GM18511 (cell line): ENCODE data around the gene COL21A1.

Experiments used
- ATAC-seq: cut with Tn5 transposase; IDR thresholded peaks from one replicate; pipeline ENCODE4 v1.9.1; 2021; ENCODE audit warnings: mild to moderate bottlenecking, moderate library complexity; ENCODE audit not compliant: unreplicated experiment

COL21A1 gene

DNA sequence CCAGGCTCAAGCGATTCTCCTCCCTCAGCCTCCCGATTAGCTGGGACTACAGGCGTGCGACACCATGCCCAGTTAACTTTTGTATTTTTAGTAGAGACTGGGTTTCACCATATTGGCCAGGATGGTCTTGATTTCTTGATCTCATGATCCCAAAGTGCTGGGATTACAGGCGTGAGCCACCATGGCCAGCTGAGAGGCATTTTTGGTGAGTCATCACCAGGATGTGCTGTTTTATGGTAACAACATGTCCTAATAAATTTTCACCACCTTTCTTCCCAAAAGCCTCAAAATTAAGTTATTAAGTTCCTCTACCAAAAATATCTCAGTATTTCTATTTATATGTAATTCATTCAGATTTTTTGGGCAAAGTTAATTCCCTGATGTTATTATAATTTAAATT, 53.5 kb downstream of the COL21A1 start:
- ATAC-seq: no peak

DNA sequence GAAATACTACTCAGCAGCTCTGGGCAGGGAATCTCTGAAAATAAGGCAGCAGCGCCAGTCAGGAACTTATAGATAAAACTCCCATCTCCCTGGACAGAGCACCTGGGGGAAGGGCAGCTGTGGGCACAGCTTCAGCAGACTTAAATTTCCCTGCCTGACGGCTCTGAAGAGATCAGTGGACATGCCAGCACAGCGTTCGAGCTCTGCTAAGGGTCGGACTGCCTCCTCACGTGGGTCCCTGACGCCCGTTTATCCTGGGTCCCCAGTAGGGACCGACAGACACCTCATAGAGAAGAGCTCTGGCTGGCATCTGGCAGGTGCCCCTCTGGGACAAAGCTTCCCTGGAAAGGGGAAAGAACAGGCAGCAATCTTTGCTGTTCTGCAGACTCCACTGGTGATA, 59.0 kb downstream of the COL21A1 start:
- no peak for ATAC-seq

DNA sequence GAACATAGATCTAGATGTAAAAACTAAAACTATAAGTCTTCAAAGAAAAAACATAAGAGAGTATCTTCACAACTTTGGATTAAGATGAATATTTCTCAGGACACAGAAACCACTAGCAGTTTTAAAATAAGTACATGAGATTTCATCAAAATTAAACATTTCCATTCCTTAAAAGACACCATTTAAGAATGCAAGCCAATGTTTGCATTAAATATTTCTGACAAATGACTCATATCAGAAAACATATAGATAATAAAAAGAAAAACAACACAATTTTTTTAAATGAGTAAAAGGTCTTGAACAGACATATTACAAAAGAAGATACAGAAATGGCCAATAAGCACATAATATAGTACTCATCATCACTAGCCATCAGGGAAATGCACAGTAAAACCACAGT, 59.7 kb downstream of the COL21A1 start:
- ATAC-seq: no peak

DNA sequence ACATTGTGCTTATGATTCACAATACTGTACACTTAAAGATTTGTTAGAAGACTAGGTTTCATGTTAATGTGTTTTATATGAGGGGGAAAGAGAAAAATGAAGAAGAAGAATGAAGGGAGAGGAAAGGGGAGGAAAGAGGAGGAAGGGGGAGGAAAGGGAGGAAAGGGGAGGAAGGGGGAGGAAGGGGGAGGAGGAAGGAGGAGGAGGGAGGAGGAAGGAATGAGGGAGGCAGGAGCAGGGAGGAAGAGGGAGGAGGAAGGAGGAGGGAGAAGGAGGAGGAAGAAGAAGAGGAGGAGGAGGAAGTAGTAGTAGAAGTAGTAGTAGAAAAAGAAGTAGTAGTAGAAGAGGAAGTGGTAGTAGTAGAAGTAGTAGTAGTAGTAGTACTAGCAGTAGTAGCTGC, 70.6 kb downstream of the COL21A1 start:
- ATAC-seq: no peak

DNA sequence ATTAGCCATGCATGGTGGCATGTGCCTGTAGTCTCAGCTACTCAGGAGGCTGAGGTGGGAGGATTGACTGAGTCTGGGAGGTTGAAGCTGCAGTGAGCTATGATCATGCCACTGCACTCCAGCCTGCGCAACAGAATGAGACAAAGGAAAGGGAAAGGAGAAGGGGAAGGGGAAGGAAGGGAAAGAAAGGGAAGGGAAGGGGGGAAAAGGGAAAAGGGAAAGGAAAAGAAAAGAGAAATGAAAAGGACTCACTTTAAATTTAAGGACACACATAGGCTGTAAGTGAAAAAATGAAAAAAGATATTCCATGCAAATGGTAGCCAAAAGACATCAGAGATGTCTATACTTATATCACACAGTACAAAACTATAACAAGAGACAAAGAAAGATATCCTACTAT, 74.2 kb downstream of the COL21A1 start:
- ATAC-seq: no peak

DNA sequence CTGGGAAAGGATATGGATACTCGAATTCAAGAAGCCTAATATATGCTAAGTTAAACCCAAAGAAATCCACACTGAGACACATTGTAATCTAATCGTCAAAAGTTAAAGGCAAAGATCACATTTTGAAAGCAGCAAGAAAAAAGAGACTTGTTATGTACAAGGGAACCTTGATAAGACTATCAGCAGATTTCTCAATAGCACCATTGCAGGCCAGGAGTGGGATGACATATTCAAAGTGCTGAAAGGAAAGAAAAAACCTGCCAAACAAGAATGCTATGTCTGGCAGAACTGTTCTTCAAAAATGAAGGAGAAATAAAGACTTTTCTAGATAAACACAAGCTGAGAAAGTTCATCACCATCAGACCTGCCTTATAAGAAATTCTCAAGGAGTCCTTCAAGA, 75.2 kb downstream of the COL21A1 start:
- ATAC-seq: no peak

DNA sequence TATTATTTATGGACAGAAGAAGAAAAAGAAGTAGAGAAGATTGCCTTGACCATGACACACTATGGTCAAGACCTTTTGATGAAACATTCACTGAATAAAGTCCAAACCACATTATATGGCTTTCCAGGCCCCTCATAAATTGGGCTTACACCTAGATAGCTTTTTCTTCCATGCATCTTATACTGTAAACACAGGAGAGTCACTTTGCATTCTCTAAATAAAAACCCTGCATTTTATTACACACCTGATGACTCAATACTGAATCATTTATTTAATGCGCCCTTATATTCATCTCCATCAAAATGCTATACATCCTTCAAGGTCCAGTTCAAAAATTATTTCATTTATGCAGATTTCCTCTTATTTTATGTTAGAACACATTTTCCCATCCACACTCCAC, 78.0 kb downstream of the COL21A1 start:
- no peak for ATAC-seq

DNA sequence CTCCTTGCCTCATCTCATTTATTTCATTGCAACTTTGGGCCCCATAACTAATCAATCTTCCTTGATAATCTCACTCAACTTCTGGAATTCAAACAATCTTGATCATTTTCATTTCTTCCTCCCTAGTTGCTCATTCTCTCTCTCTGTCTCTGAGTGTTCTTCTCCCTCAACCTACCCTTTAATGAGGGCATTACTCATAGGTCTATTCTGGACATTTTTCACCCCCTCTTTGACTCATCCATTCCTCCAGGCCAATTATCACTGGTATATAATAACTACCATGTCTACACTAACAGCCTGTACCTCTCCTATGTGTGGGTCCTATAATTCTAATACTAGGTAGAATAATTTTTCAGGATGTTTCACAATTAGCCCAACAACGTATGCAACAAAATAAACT, 78.8 kb downstream of the COL21A1 start:
- ATAC-seq: no peak

DNA sequence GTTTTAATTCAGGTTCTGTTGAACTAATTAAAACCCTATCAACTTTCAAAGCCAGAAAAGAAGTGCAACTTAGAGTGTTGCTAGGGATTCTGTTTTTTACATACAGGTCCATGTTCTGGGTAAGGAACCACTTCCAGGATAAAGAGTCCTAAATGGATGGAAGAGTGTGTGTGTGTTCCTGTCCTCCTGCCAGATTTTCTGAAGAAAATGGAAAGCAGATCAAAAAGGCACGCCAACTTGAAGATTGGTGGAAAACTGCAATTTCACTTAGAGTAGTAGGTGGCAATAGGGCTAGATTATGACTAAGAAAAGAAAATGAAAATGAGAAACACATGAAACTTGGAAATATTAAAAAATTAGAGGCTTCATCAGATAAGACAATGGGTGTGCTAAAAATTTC, 85.3 kb downstream of the COL21A1 start:
- no peak for ATAC-seq

DNA sequence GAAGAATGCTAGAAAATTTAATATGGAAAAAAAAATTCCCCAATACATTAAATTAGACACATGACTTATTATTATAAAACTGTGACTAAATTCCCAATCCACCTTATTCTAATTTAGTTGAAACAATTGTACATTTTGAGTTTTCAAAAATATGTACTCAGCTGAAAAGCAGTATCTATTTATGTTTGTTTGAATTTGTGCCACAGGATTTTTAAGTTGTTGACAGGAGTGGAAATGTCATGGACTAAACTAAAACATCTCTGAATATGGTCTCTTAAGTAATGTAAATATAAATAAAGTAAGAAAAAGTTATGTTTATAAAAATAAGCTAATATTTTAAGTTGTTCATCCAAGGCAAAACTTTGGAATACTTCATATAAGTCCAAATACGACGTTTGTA, 86.9 kb downstream of the COL21A1 start:
- no peak for ATAC-seq

DNA sequence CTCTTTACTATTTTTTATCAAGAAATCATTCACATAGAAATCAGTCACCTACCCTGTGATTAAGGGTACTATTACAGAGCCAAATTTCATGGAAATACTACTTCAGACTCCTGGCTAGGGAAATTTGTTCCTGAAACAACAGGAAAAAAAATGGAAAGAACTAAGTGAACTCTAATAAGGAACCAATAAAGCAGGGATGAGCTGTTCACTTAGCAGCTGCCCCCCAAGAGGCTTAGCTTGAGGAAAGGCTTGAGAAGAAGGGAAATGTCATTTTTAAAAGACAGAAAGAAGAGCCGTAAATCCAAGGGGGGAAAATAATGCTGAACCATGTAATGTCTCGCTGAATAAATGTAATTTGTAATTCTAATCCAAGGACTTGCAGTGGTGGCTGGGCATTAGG, 88.8 kb downstream of the COL21A1 start:
- ATAC-seq: no peak

DNA sequence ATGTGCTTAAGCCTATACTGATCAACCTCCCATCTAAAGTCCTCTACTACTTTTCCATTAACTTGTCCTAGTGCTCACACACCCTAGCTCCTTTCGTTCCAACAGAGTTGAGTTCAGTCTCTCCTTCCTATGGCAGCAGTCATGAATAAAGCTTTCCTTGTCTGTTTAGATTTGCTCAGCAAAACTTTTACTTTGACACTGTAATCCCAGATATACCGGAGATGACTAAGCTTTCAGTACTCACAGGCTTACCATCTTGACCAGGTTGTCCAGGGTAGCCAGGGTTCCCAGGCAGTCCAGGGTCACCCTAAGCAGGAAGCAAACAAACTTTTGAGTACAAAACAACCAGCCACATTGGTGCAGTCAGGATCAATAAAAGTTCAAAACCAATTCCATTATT, 90.7 kb downstream of the COL21A1 start:
- no peak for ATAC-seq

DNA sequence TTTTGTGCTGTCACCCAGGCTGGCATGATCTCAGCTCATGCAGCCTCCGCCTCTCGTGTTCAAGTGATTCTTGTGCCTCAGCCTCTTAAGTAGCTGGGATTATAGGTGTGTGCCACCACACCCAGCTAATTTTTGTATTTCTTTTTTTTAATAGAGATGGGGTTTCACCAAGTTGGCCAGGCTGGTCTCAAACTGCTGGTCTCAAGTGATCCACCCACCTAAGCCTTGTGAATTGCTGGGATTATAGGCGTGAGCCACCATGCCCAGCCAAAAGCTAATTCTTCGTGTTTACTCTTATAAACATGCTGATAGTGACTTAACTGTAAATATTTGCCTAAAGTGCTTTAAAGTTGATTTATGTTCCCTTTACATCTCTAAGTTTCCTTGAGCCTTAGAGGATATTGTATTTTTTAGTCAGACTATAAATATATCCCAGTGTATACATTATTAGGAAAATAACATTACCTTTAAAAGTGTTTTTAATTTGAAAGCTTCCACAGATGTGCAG, 91.7 kb downstream of the COL21A1 start:
- ATAC-seq: no peak

DNA sequence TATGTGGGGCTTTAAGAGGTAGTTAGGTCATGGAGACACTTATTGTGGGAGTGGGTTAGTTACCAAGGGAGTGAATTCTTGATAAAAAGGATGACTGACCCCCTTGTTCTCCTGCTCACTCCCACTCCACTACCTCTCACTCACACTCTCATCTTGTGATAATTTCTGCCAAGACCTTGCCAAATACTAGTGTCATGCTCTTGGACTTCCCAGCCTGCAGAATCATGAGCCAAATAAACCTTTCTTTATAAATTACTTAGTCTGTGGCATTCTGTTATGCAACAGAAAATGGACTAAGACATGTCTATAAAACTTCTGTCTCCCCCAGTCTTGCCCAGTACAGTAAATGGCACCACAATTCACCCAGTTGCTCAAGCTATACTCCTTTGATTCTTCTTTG, 93.3 kb downstream of the COL21A1 start:
- no peak for ATAC-seq

DNA sequence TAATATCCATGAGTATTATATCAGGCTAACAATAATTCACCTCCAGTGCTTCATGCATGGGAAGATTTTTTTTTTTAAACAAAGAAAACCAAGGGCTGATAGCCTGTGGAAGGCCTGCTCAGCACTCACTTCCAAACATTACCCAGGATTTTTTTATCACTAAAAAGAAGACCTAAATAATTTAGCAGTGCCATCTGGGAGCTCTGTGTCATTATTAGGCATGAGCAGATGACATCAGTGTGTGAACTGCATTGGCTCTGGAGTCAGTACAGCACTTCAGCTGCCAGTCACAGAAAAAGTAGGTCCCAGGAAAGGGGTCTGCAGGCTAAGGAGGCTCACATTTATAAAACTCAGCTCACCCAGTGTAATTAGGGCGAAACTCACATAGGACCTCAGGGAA, 94.8 kb downstream of the COL21A1 start:
- ATAC-seq: no peak

DNA sequence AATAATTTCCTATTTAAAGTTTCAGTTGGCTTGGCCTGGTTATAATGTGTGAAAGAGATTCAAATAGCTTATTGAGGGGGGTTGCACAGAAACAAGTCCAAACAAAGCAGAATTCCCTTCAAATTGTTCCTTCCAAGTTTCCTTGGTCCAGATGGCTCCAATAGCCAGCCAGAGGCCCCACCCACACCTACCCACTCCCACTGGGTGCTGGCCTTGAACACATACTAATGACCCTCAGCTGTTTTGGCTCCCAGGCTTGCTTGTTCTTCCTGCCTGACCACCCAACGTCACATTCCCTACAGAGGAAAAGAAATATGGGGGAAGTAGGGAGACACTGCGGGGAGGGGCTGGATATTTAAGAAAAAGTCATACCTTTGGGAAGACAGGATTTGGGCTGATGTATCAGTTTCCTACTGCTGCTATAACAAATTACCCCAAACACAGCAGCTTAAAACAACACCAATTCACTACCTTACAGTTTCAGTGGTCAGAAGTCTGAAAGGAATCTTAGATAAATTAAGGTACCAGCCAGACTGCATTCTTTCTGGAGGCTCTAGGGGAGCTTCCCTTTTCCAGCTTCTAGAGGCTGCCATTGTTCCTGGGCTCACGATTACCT, 95.7 kb downstream of the COL21A1 start:
- ATAC-seq: no peak

DNA sequence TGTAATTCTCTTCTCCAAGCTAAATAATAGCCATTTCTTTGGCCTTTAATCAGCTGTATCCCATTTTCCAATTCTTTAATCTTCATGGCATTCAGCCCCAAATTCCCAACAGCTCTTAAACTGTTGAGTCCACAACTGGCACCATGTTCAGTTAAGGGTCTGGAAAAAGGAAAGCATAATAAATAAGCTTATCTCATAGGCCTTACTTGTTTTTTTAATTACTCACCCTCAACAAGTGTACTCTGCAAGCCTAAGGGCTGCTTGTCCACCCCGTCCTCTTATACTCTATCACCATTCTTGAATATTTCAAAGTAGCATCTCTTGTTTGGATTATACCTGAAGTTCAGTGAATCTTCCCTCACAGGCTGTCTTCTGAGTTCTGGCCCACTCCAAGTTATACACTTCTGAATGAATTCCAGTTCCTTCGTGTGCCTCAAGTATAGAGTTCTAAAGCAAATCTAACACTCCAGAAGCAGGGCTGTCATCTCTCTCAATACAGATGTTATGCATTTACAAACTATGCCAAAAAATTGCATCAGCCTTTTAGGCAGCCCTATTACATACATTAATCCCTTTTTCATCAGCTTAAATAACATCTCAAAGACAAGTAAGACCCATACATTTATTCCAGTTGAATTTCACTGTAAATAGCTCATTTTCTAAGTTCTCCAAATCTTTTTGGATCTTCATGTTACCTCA, 98.7 kb downstream of the COL21A1 start:
- ATAC-seq: no peak

DNA sequence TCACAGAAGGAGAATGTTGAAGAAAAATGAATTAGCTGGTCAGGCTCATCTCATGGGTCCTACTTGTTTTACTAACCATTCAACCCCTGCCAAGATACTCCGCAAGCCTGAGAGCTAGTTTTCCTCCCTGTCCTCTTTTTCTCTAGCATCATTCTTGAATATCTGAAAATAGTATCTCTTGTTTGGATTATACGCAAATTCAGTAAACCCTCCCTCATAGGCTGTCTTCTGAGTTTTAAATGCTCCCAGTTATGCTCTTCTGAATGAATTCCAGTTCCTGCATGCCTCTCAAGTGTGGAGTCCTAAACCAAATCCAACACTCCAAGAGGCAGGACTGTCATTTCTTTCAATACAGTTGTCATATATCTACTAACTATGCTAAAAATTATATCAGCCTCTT, 99.6 kb downstream of the COL21A1 start:
- no peak for ATAC-seq

DNA sequence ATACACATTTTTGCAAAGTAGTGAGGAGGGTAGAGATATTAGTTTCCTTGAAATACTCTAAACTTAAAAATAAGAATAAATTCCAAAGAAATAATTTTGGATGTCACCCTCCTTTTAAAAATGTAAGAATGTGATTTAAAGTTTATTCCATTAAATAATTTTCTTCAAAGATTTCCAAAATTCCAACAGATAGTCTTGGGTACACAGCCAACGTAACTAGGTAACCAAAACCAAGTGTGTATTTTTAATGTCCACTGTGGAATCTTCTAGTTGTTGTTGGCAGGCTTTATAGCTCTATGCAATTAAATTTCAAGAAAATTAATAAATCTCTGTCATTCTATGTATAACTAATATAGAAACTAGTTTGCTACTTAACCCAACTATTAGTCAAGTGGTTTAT, 101.3 kb downstream of the COL21A1 start:
- ATAC-seq: no peak

DNA sequence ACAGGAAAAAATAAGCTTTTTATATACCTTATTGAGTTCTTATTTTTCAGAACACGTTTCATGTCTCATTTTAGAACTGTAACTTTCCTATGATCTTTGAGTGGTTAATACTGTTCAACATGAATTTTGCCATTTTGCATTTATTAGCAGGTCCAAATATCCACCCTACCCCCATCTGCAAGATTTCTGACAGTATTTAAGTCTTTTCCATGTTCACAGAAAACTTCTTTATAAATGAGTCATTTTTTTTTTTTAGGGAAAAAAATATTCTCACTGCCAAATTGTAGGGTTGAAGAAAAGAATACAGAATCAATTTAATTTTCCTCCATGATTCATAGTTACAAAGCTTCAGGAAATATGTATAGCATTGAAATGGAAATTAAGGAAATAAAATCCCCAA, 101.8 kb downstream of the COL21A1 start:
- no peak for ATAC-seq

DNA sequence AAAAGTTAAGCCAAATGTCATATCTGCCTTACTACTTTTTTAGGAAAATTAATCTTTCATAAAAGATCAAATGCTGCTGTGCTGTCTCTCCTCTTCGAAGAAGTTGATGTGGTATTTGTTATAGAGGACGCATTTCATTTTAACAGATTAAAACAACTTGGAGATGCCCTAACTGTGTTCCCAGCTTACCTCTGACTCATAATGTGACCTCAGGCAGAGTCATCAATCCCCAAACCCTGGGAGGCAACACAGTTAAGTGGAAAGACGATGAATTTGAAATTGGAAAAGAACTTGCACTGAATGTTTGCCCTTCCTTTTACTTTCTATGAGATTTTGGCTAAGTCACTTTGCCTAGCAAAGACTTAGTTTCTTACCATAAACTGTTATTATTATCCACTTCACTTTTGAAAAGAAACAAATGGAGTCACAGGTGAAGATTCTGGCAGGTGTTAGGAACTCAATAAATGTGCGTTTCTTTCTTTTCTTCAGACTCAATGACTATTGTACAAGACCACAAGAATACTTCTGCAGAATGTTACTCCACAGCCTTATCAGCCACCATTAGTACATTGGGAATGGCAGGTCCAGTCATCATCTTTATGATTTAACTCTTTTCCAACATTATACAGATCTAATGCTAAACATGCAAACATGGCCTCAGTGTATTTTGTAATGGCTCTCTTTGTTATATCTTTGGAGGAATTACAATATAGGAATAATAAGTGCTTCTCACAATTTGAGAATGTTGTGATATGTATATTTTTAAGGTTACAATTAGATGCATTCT, 102.6 kb downstream of the COL21A1 start:
- ATAC-seq: no peak

DNA sequence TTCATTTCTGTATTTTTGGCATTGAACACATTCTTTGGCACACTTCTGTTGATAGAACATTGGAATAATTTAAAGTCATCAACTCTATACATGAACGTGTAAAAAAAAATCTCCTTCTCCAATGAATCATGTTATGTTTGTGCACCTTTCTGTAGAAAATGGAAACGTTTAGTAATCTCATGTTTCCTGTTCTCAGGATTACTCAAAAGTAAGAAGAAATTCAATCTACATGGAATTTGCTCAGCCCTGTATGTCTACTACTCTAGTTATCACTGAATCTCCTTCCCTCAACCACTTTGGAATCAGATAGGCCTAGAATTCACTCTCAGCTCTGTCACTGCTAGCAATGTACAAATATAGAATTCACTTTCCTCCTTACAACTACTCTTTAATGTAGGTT, 103.6 kb downstream of the COL21A1 start:
- ATAC-seq: no peak
